Measurements from ENCODE around the gene TMPRSS9. TPM values are rescaled to one million over a fixed set of nuclear protein-coding genes. Genes with fewer than 3 reads are reported as not detected.
"Not testable (repeated sequence)": the region's sequence is repeated elsewhere in the genome, so short reads cannot be mapped to it uniquely, and the experiment has no call there.

The TMPRSS9 gene
- total and polyA plus RNA-seq, 2 experiments from 2014 or later: 0.28 TPM; not detected in 1

GRCh38 chr19:2457394-2458037 is 97.5 kb downstream of the TMPRSS9 start:
- WGBS, 2 experiments (ENCODE audit: low coverage in 1 of 2, low lambda C conversion rate in 2 of 2, missing lambda C conversion rate in 2 of 2): 95 to 98% methylated on average over 8 of the region's 8 CpGs
- Histone ChIP-seq H3K9me2 (ENCODE audit: insufficient read depth) (no peaks in the 10 kb centered on the region), H3K79me2 (ENCODE audit: insufficient read depth) (peaks cover 60% of the 10 kb centered on the region), H3K9ac (peak overlapping the region; percentile 69), H3K36me3 (ENCODE audit: low read depth) (no peaks in the 10 kb centered on the region), H3F3A (ENCODE audit: insufficient read depth) (no peaks in the 10 kb centered on the region), H3K4me1 (ENCODE audit: insufficient read depth) (0 out of 2 replicates have a peak, but pooled peaks cover 4% of the 10 kb centered on the region), H3K27ac (peak overlapping the region; percentile 58), H2AFZ (peak overlapping the region; percentile 94), H4K20me1 (ENCODE audit: insufficient read depth) (no peaks in the 10 kb centered on the region), H3K27me3 (replicated peaks; ENCODE audit: insufficient read depth) (no peaks in the 10 kb centered on the region), H3K4me3 (peak overlapping the region; percentile 69), H3K9me3 (ENCODE audit: low read depth) (no peaks in the 10 kb centered on the region), H3K4me2 (ENCODE audit: unreplicated experiment) (peak overlapping the region; percentile 85)
- TF ChIP-seq EZH2phosphoT487 (IDR thresholded peaks at IDR 0.05; ENCODE audit: insufficient read depth, low read depth) (no peak), EZH2 (IDR thresholded peaks at IDR 0.05; ENCODE audit: insufficient read depth, poor library complexity, severe bottlenecking) (no peak)
- no peak for DNase-seq
- in situ Hi-C loops (cut with MboI): no loop called here

DNA sequence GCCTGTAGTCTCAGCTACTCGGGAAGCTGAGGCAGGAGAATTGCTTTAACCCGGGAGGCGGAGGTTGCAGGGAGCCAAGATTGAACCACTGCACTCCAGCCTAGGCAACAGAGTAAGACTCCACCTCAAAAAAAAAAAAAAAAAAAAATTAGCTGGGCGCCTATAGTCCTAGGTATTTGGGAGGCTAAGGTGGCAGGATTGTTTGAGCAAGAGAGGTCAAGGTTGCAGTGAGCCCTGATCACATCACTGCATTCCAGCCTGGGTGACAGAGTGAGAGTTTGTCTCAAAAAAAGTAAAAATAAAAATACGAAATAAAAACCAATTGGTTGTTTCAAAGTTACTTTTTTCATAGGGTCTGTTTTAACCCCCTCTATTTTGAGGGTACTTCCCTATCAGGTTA is 98.0 kb downstream of the TMPRSS9 start:
- H3K36me3 ChIP-seq (ENCODE audit: low read depth): no peaks in the 10 kb centered on the region
- no peak for DNase-seq
- H4K20me1 ChIP-seq (ENCODE audit: insufficient read depth): no peaks in the 10 kb centered on the region
- no peaks in the 10 kb centered on the region for H3K9me3 ChIP-seq (ENCODE audit: low read depth)
- no peak overlapping the region for H3K9ac ChIP-seq
- H3K4me2 ChIP-seq (ENCODE audit: unreplicated experiment): no peak overlapping the region
- in situ Hi-C loops (cut with MboI): no loop called here
- no peak for TF ChIP-seq EZH2phosphoT487 (IDR thresholded peaks at IDR 0.05; ENCODE audit: insufficient read depth, low read depth)
- TF ChIP-seq EZH2 (IDR thresholded peaks at IDR 0.05; ENCODE audit: insufficient read depth, poor library complexity, severe bottlenecking): no peak
- H3K9me2 ChIP-seq (ENCODE audit: insufficient read depth): no peaks in the 10 kb centered on the region
- H3K79me2 ChIP-seq (ENCODE audit: insufficient read depth): peaks cover 55% of the 10 kb centered on the region
- H2AFZ ChIP-seq: no peak overlapping the region
- H3K4me3 ChIP-seq: no peak overlapping the region
- no peak overlapping the region for H3K27ac ChIP-seq
- no peaks in the 10 kb centered on the region for H3K27me3 ChIP-seq (replicated peaks; ENCODE audit: insufficient read depth)
- 92% methylated on average over 5 of the region's 5 CpGs for WGBS, 2 experiments (ENCODE audit: low coverage in 1 of 2, low lambda C conversion rate in 2 of 2, missing lambda C conversion rate in 2 of 2)
- no peaks in the 10 kb centered on the region for H3F3A ChIP-seq (ENCODE audit: insufficient read depth)
- 0 out of 2 replicates have a peak, but pooled peaks cover 6% of the 10 kb centered on the region for H3K4me1 ChIP-seq (ENCODE audit: insufficient read depth)

DNA sequence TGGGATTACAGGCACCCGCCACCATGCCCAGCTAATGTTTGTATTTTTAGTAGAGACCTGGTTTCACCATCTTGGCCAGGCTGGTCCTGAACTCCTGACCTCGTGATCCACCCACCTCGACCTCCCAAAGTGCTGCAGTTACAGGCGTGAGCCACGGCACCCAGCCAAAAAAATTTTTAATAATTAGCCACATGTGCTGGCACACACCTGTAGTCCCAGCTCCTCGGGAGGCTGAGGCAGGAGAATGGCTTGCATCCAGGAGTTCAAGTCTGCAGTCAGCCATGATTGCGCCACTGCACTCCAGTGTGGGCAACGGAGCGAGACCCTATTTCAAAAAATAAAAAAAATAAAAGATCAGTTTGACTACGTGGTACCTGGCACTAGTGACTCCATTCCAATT is 98.7 kb downstream of the TMPRSS9 start:
- H2AFZ ChIP-seq; H3K27ac ChIP-seq; H3K4me1 ChIP-seq (ENCODE audit: insufficient read depth); H3K9me2 ChIP-seq (ENCODE audit: insufficient read depth); DNase-seq; H3K9ac ChIP-seq; H3K4me2 ChIP-seq (ENCODE audit: unreplicated experiment); H3K9me3 ChIP-seq (ENCODE audit: low read depth); H3K27me3 ChIP-seq (replicated peaks; ENCODE audit: insufficient read depth); H3K36me3 ChIP-seq (ENCODE audit: low read depth); H4K20me1 ChIP-seq (ENCODE audit: insufficient read depth); in situ Hi-C loops (cut with MboI); H3F3A ChIP-seq (ENCODE audit: insufficient read depth); H3K4me3 ChIP-seq: not testable (repeated sequence)
- peaks cover 47% of the 10 kb centered on the region for H3K79me2 ChIP-seq (ENCODE audit: insufficient read depth)
- WGBS, 2 experiments (ENCODE audit: low coverage in 1 of 2, low lambda C conversion rate in 2 of 2, missing lambda C conversion rate in 2 of 2): 87 to 91% methylated on average over 10 of the region's 10 CpGs

GRCh38 chr19:2460245-2460644 is 100.2 kb downstream of the TMPRSS9 start:
- TF ChIP-seq EZH2phosphoT487 (IDR thresholded peaks at IDR 0.05; ENCODE audit: insufficient read depth, low read depth) (no peak), EZH2 (IDR thresholded peaks at IDR 0.05; ENCODE audit: insufficient read depth, poor library complexity, severe bottlenecking) (no peak)
- Histone ChIP-seq H3K36me3 (ENCODE audit: low read depth) (no peaks in the 10 kb centered on the region), H3K79me2 (ENCODE audit: insufficient read depth) (peaks cover 33% of the 10 kb centered on the region), H3K27ac (no peak overlapping the region), H4K20me1 (ENCODE audit: insufficient read depth) (no peaks in the 10 kb centered on the region), H3K9ac (no peak overlapping the region), H3K4me2 (ENCODE audit: unreplicated experiment) (no peak overlapping the region), H3K4me1 (ENCODE audit: insufficient read depth) (0 out of 2 replicates have a peak, but pooled peaks cover 6% of the 10 kb centered on the region), H3K27me3 (replicated peaks; ENCODE audit: insufficient read depth) (no peaks in the 10 kb centered on the region), H3K9me3 (ENCODE audit: low read depth) (no peaks in the 10 kb centered on the region), H3K4me3 (no peak overlapping the region), H3K9me2 (ENCODE audit: insufficient read depth) (no peaks in the 10 kb centered on the region), H3F3A (ENCODE audit: insufficient read depth) (no peaks in the 10 kb centered on the region; the same call in 1 of the 2 replicates), H2AFZ (no peak overlapping the region)
- in situ Hi-C loops (cut with MboI): no loop called here
- 94 to 100% methylated on average over 1 of the region's 1 CpG for WGBS, 2 experiments (ENCODE audit: low coverage in 1 of 2, low lambda C conversion rate in 2 of 2, missing lambda C conversion rate in 2 of 2)
- DNase-seq: no peak

Data from GM23248 (cell line).